BJ (cell line): ENCODE measurements around the gene FAM171A1. TPM values are rescaled to one million over a fixed set of nuclear protein-coding genes. Genes with fewer than 3 reads are reported as not detected.

Source experiments
- CTCF ChIA-PET: fragments of 350-600 bp; formaldehyde crosslinking; extraction: SDS; loops from one replicate; lab custom pipeline; 2021; ENCODE audit warnings: antibody characterized with exemption, inconsistent platforms; lab: Yijun Ruan, JAX
- POLR2A ChIA-PET: fragments of 300-600 bp; sonication (Branson Sonifier 250); formaldehyde crosslinking; extraction: SDS; loops from one replicate; lab custom pipeline; 2021; ENCODE audit warnings: antibody characterized with exemption; lab: Charles Lee
- DNase-seq: peaks from one replicate; pipeline ENCODE4 v3.0.0-alpha.2; 2011; ENCODE audit warnings: low read depth
- H3K27me3 ChIP-seq: 2 replicates; pipeline ENCODE4 v1.6.0; 2011; ENCODE audit warnings: low read length; ENCODE audit not compliant: control insufficient read depth, insufficient read depth
- H3K36me3 ChIP-seq: 2 replicates; pipeline ENCODE4 v1.5.1; 2011; ENCODE audit warnings: low read length; ENCODE audit not compliant: control insufficient read depth, insufficient read depth
- H3K4me3 ChIP-seq: 2 replicates; pipeline ENCODE4 v1.5.1; 2011; ENCODE audit warnings: low read depth, mild to moderate bottlenecking, control low read depth, low read length
- polyA plus RNA-seq: library from polyadenylated mRNA; depleted of rRNA; stranded (reverse); fragments of >200 nt; gene quantifications from 2 replicates; pipeline ENCODE4 v1.2.3, GENCODE V29; 2011
- TF ChIP-seq, protein P1 (sequence below): IDR thresholded peaks from 2 replicates; pipeline ENCODE4 v1.5.1; 2011; ENCODE audit warnings: low read depth, mild to moderate bottlenecking, control low read depth, inconsistent platforms, low read length, moderate library complexity; ENCODE audit not compliant: insufficient read depth

The FAM171A1 gene
- polyA plus RNA-seq, 1 experiment: 18.4 TPM

DNA sequence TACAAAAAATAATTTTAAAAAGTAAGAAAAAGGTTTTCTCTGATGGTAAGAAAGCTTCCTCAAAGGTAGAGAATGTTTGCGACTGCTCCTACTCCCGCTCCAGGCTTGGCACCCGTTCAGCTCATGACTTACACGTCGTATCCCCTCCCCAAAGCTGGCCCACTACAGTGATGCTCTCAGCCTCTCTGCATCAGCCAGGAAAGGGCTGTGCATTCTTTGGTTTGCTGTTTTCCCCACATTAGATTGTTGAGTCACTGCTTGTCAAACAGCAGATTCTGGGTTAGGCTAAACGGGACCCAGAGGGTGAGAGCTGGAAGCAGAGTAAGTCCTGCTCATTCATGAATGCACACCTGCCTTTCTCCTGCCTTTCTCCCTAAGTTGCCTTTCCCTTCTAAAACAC, 147.9 kb downstream of the FAM171A1 start:
- Histone ChIP-seq H3K27me3 (no peaks in the 10 kb centered on the region), H3K36me3 (no peaks in the 10 kb centered on the region), H3K4me3 (no peak overlapping the region)
- no peak for DNase-seq
- ChIA-PET CTCF (interaction anchor here (0.8 to 1.0 kb wide), 2 partner anchors 14 to 25 kb away, joined by 3 read pairs; no protein-coding TSS in a partner anchor), POLR2A (no interaction called here)
- TF ChIP-seq, protein P1, sequence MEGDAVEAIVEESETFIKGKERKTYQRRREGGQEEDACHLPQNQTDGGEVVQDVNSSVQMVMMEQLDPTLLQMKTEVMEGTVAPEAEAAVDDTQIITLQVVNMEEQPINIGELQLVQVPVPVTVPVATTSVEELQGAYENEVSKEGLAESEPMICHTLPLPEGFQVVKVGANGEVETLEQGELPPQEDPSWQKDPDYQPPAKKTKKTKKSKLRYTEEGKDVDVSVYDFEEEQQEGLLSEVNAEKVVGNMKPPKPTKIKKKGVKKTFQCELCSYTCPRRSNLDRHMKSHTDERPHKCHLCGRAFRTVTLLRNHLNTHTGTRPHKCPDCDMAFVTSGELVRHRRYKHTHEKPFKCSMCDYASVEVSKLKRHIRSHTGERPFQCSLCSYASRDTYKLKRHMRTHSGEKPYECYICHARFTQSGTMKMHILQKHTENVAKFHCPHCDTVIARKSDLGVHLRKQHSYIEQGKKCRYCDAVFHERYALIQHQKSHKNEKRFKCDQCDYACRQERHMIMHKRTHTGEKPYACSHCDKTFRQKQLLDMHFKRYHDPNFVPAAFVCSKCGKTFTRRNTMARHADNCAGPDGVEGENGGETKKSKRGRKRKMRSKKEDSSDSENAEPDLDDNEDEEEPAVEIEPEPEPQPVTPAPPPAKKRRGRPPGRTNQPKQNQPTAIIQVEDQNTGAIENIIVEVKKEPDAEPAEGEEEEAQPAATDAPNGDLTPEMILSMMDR: no peak

DNA sequence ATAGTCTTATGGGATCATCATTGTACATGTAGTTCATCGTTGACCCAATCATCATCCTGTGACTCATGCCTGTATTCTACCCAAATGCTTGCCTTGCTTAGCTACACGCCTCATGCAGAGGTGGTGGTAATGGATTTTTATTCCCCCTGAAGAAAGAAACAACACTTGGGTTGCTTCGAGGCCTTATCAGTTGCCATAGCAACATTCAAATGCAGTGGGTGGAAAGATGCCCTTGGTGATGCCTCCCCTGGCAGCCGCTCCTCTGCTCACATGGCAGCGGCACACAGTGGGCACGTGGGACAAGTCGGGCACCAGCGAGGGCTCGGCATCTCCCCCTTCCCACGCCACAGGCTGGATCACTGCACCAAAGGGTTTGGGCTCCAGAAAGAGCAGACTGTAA, 148.6 kb downstream of the FAM171A1 start:
- CTCF ChIA-PET: interaction anchor here (0.8 to 1.1 kb wide), 3 partner anchors 13 to 25 kb away, joined by 3 read pairs; no protein-coding TSS in a partner anchor
- Histone ChIP-seq H3K27me3 (no peaks in the 10 kb centered on the region), H3K4me3 (no peak overlapping the region), H3K36me3 (no peaks in the 10 kb centered on the region)
- TF ChIP-seq, protein P1: no peak
- DNase-seq: no peak
- POLR2A ChIA-PET: no interaction called here

DNA sequence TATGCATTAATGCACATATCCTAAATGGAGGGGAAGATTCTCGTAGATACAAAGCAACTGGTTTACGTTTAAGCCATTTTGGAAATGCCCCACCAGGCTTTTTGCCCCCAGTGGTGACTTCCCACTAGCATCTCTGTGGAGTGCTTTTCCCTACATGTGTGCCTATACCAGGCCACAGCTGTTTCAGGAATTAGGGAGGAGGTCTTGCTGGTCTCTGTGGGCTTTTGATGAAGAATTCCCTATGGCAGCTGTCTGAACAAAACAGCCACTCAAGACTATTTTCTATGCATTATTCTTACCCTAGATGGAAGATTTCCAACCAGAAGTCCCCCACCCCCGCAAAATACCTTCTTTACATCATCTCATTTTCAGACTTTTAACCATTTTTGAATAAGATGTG, 150.6 kb downstream of the FAM171A1 start:
- no peak for DNase-seq
- H3K4me3 ChIP-seq: no peak overlapping the region
- ChIA-PET CTCF (interaction anchor here (3.1 kb wide), 1 partner anchor 9 kb away, joined by 11 read pairs; no protein-coding TSS in a partner anchor), POLR2A (no interaction called here)
- TF ChIP-seq, protein P1: no peak
- no peaks in the 10 kb centered on the region for H3K27me3 ChIP-seq
- H3K36me3 ChIP-seq: no peaks in the 10 kb centered on the region

DNA sequence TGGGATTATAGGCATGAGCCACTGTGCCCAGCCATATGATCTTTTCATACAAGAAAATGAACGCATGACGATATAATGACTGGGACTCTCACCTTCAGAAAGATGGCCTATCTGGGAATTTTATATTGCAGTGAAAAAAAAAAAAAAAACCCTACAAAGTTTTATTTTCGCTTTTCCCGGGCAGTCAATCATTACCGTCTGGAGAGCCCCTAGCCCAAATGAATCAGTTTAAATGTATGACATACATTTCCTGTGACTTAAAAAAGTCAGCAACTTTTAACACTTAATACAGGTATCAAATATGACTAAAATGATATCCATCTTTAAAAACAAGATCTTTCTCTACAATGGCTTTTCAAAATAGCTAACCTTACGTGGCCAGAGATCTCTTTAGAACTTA, 154.4 kb downstream of the FAM171A1 start:
- ChIA-PET POLR2A (no interaction called here), CTCF (no interaction called here)
- DNase-seq: no peak

DNA sequence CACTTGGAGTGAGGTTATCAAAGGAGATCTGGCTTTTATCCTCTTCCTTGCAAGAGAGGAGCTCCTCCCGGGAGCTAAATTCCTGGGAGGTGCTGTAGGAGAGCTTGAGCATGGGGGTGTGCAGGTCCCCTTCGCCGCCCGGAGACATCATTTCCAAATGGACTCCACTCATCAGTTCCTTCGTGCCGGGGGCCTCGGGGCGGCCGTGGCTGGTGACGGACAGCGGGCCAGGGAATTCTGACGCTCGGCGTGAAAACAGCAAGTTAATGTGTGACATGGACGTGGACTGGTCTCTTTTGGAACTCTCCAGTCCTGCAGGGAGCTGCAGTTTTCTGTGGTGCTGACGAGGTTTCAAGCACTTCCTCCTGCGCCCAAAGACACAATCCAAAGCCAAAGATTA, 156.9 kb downstream of the FAM171A1 start:
- H3K27me3 ChIP-seq: no peaks in the 10 kb centered on the region
- ChIA-PET CTCF (no interaction called here), POLR2A (no interaction called here)
- DNase-seq: no peak
- TF ChIP-seq, protein P1: no peak
- H3K36me3 ChIP-seq: peaks cover 7% of the 10 kb centered on the region
- H3K4me3 ChIP-seq: no peak overlapping the region

More for the DNA sequence above, 154.4 kb downstream of the FAM171A1 start:
- no peak overlapping the region for H3K4me3 ChIP-seq
- TF ChIP-seq, protein P1: no peak
- no peaks in the 10 kb centered on the region for H3K27me3 ChIP-seq
- H3K36me3 ChIP-seq: peaks cover 7% of the 10 kb centered on the region
